DMS53 treated with DMSO at 0.1 percent for 48 hours (cell line): ENCODE measurements around the gene FOXP1.
"Not testable (repeated sequence)": the region's sequence is repeated elsewhere in the genome, so short reads cannot be mapped to it uniquely, and the experiment has no call there.

Experiments used
- DNase-seq: peaks from one replicate; lab custom pipeline; 2025; ENCODE audit not compliant: unreplicated experiment; lab: John Stamatoyannopoulos, UW

The FOXP1 gene

GRCh38 chr3:71026634-71027578 lies 556.6 kb downstream of the FOXP1 start:
- DNase-seq: peak; percentile 18

GRCh38 chr3:71025516-71025915 lies 558.0 kb downstream of the FOXP1 start:
- DNase-seq: no peak

- no peak for DNase-seq
Measured at GRCh38 chr3:71025010-71025409, 558.5 kb downstream of the FOXP1 start.

- no peak for DNase-seq
Measured at GRCh38 chr3:71022551-71023335, 560.8 kb downstream of the FOXP1 start.

GRCh38 chr3:71018799-71019198 lies 564.7 kb downstream of the FOXP1 start:
- no peak for DNase-seq

- DNase-seq: no peak
Measured at GRCh38 chr3:71016178-71016845, 567.2 kb downstream of the FOXP1 start.

DNA sequence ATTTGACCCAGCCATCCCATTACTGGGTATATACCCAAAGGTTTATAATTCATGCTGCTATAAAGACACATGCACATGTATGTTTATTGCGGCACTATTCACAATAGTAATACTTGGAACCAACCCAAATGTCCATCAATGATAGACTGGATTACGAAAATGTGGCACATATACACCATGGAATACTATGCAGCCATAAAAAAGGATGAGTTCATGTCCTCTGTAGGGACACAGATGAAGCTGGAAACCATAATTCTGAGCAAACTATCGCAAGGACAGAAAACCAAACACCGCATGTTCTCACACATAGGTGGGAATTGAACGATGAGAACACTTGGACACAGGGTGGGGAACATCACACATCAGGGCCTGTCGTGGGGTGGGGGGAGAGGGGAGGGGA lies 568.9 kb downstream of the FOXP1 start:
- DNase-seq: not testable (repeated sequence)

DNA sequence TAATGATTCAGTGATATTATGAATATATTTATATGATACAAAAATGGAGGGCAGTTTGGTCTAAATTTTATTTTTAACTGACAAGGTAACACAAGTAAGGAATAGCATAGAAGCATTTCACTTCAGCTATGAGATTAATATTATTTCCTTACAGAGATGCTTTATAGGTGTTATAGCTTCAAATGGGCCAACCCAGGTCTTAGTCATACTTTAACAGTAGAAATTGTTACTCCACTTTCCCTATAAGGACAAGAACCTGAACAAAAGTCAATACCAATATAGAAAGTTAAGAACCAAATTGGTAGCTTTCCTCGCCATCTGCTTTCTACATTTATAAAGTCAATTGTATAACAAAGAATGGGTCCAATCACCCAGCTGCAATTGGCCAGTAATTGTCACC lies 570.6 kb downstream of the FOXP1 start:
- no peak for DNase-seq

- no peak for DNase-seq
Measured at GRCh38 chr3:71011565-71012287, 571.8 kb downstream of the FOXP1 start.

DNA sequence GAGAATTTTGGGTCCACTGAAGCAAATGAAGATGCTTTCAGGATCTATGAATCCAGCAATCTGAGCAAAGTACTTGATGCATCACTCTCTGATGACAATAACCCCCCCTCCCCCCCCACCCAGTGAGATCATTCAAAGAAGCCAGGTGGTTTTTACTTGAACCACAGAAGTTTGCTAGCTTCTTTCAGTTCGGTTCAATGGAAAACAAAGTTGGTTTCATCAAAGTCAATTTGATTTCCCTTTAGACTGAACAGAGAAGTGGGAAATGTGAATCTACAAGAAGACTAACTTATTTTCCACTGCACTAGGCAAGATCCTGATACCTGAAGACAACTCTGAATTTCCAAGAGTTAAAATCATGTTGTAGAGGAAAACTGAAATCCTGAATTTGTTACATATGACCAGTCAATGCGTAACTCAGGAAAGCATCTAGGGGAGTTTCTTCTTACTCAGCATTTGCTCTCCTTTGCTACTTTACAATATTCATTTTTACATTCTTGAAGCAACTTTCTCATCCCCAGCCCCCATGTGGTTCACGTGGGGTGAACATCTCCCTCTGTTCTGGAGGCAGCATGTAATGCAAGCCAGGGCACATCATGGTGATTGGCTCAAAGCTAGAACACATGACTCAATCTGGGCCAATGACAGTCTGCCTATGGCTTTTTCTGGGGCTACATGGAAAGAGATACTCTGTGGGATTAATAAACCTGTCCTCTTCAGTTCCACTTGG lies 572.6 kb downstream of the FOXP1 start:
- no peak for DNase-seq

DNA sequence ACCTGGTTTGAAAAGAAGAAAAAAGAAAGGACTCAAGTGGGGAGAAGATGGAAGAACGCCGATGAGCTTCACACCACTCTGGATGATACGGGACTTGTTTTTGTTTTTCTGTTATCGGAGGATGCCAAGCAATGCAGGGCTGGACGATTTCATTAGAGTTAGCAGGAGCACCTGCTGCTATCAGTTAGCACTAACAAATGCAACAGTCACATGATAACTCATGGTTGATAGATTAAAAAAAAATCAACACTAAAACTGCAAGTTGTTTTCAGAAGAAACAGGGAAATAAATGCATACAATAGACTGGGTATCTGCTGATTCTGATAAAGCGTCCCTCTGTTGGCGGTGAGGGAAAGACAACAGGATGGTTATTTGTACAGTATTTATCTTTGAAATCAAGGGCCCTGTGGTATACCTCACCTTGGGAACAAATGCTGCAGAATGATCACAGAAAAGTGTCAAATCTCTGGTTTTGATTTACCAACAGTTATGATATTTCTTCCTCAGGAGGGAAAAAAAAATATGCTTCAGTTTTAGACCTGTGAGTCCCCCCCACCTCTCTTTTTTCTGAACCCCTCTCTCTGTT lies 575.1 kb downstream of the FOXP1 start:
- no peak for DNase-seq

DNA sequence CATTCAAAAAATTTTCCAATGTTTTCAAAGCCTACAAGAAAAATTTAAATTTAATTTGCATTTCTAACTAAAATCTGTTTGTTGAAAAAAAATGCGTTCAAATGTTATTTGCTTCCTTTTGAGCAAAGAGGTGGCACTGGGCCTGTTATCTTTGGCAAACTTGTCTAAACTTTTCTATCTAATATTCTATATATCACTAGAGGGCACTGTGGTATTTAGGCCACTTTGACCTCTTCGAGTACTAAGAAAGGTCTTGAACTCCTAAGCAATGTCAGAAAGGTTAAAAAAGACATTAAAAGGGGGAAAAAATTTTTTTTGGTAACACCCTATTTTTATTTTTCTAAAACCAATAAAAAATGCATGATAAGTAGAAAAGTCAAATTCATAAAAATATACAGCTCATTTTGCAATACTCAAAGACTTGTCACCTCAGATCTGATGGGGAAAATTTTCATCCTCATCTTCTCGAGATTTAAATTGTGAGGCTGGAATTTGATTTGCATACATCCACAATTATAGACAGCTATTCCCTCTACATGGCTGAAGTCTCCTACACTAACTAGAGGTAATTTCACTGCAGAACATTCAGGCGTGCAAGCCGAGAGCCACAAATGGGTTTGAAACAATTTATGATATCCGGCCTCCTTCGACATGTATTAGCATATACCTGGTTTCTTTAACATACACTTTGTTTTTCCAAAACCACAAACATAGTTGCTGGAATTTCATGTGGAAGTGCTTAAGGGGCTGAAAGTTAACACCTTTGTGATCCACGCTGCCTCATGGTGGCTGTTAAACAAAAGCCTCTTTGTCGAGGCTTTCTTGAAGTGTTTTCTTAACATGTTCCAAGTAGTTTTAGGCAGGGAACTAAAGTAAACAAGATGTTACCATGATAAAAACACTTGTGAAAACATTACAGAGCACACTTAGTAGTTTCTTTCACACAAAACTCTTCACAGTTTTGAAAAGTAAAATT lies 576.4 kb downstream of the FOXP1 start:
- DNase-seq: no peak

DNA sequence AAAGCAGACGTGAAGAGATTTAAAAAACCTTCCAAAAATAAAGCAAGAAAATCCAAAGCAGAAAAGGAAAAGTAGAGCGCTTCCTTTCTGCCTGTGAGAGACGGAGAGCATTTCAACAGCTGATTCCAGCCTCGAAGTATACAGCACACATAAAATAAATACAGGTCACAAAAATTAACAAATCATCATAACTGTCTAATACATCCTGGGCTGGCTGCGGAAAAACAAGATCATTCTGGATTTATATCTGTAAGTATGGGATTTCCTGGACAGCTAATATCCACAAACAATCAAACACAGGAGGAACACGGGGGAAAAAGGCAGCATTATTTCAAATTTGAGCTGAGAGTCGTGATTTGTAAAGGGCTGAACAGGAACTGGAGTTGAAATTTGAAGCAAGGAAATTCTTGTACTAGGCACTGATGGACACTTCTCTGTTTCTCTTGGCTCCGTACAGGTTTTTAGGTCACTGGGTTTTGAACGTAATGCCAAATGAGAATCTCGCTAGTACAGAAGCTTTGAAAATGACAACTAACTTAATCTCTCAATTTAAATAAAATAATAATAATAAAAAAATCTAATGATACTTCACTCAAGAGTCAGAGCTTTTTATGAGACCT lies 577.7 kb downstream of the FOXP1 start:
- DNase-seq: no peak

- no peak for DNase-seq
Measured at GRCh38 chr3:71003511-71003910, 580.0 kb downstream of the FOXP1 start.

- no peak for DNase-seq
Measured at GRCh38 chr3:71002298-71002697, 581.2 kb downstream of the FOXP1 start.

DNA sequence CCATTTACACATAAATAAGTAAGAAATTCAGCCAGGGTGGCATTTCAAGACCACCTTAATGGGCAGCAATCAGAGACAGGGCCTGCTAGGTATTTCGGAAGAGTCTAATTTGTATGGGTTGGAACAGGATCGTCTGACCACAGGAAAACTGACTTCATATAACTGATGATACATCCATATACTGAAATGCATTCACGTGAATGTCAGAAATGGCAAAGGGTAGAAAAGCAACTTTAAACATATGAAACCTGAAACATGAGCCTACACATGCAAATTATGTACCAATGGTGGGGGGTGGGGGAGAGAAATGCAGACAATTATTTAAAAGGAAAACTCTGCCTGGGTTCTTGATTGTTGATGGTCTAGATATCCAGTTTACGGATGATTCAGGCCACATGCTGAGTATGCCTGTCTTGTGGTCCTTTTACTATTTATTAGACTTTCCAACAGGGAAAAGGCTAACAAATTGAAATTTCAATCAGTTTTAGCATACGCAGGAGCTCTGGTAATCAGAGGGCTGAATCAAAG lies 582.2 kb downstream of the FOXP1 start:
- DNase-seq: no peak

GRCh38 chr3:71000483-71000882 lies 583.0 kb downstream of the FOXP1 start:
- DNase-seq: no peak

DNA sequence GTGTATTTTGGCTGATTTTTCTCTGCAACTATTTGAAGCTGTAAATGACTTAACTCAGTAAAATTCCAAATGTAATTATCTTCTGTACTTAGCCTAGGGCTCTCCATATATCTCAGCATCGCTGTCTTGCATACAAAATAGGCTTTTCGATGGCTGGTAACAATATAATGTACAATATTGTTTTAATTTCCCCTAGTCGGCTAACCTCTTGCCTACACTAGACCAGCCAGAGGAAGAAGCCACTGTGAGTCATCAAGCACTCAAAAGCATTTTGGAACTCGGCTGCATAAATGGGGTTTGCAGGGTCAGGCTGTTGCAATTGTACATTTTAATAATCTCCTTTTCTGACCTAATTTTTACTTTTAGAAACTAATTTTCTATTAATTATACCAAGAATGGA lies 583.8 kb downstream of the FOXP1 start:
- no peak for DNase-seq
